Kidney capillary endothelial cell (primary cell): Measurements from ENCODE around the gene PLCG2.

Source experiments
- DNase-seq: peaks from one replicate; pipeline ENCODE4 v3.0.0-alpha.2; 2018; ENCODE audit warnings: low spot score

The PLCG2 gene

DNA sequence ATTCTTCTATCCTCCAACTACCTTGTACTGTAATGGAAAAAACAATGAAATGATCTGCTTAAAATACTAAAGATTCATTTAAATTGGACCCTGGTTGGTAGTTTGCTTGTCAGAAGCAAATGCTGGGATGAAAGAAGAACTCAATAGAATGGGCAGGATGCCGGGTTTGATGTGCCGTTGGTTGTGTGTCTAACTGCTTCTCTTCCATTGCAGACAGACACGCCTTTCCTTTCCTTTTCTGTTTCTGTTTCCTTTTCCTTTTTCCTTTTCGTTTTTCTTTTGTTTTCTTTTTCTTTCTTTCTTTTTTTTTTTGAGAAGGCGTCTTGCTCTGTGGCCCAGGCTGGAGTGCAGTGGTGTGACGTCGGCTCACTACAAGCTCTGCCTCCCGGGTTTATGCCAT is 64.6 kb downstream of the PLCG2 start:
- DNase-seq: no peak

DNA sequence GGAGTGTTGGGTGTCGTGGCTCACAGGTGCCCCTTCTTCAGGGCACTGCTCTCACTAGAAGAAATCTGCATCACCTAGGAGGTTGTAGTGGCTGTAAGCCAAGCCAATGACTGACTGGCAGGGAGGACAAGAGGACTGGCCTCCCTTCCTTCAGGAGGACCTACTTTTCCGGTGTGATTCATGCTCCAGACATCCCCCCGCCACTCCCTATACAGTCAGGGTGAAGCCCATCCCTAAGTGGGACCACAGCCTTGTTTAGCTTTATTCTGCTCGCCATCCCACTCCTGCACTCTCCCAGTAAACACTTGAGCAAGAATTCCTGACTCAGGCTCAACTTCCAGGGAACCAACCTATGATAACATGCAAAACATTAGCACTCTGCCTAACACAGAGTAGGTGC is 67.0 kb downstream of the PLCG2 start:
- no peak for DNase-seq

- DNase-seq: no peak
These were observed 69.3 kb downstream of the PLCG2 start for GRCh38 chr16:81848306-81848853.

GRCh38 chr16:81850197-81850944 is 71.3 kb downstream of the PLCG2 start:
- no peak for DNase-seq

- no peak for DNase-seq
These were observed 73.3 kb downstream of the PLCG2 start for GRCh38 chr16:81852347-81852746.

DNA sequence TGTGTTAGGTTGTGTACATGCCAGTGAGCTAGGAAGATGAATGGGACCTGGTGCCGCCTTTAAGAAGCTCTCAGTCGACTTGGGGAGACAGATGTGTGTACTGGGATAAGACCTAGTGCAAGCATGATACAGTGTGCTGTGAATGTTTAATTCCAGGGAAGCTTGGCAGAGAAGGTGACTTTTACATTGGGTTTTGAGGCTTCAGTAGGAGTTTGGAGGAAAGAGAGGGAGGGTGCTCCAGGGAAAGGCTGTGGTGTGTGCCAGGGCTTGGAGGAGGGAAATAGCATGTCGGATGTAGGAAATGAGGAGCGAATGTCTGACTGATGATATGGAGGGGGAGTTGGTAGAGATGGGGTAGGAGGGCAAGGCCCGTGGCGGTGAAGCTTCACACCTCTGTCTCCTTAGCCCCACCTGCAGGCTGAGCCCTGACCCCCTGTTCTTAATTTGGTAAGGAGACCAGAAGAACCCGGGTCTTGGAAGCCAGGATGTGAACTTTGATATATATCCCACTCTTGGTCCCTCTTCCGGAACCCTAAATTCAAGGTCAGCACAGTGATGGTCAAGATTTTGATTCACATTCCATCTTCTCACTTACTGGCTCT is 76.6 kb downstream of the PLCG2 start:
- DNase-seq: no peak

DNA sequence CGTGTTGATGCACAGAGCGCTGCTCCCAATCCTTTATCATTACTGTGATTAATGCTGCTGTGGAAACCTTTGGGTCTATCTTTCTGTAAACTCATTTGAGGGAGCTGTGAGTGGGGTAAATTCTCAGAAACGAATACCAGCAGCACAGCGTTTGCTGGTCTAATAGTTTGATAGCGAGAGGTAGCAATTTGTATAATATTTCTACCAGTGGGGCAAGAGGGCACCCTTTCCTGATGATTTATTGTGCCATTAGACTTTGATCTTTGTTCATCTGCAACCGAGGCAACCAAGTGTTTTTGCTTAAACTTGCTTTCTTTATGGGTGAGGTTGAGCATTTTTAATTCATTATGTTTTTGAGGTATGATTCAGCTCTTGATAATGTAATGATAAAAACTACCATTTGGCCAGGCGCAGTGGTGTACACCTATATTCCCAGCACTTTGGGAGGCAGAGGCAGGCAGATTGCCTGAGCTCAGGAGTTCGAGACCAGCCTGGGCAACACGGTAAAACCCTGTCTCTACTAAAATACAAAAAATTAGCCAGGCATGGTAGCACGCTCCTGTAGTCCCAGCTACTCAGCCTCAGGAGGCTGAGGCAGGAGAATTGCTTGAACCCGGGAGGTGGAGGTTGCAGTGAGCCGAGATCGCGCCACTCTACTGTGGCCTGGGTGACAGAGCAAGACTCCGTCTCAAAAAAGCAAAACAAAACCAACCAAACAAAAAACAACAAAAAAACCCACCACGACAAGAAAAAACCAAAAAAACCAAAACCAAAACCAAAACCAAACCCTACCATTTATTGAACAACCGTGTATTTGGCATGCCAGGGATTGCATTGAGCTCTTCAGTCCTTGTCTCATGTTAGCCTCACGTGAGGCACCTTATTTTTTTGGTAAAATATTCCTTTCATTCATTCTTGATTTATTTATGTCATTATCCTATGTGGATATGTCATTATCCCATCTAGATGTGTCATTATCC is 81.5 kb downstream of the PLCG2 start:
- DNase-seq: no peak

- DNase-seq: no peak
These were observed 82.4 kb downstream of the PLCG2 start for GRCh38 chr16:81861503-81861902.

DNA sequence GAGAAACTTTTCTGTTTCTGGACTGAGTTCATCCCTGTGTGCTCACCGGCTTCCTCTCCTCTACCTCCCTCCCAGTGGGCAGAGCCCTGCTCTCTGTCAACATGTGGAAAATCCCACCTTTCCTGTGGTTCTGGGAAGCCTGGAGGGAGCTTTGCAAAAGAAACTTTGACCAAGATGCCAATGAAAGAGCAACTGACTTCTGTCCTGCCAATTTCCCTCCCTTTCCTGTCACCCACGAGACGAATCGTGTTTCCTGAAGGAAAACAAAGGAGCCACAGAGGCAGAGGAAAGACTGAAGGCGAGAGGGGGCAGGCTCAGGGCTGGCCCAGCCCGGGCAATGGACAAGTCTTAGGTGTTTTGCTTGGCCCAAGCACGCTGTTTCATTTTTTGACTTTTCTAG is 82.8 kb downstream of the PLCG2 start:
- DNase-seq: no peak

DNA sequence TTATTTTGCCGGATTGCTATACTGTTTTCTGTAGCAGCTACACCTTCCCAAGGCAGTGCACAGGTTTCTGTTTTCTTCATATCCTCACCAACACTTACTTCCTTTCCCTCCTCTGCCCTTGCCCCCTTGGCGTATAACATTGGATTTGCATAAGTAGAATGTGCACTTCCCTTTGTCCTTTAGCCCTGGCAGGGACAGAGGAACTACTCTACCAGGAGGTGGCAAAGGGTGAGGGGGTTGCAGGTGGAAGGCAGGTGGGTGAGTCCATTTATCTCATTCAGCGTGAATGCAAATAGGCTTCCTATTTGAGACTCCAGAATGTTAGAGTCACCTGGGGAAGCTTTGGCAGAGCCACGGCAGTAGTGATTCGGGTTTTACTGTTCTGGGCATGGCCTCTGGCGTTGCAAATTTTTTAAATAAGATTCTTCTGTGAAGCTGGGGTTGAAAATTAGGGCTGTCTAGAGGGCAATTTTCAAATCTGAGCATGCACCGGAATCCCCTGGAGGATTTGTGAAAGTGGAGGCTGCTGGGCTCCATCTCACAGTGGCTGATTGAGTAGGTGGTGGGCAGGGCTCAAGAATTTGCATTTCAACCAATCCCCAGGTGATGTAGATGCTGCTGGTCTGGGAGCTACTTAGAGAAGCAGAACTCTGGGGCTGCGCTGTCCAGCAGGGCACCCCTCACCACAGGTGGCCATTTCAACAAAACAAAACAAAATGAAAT is 84.7 kb downstream of the PLCG2 start:
- DNase-seq: no peak

GRCh38 chr16:81864646-81865382 is 85.7 kb downstream of the PLCG2 start:
- no peak for DNase-seq

DNA sequence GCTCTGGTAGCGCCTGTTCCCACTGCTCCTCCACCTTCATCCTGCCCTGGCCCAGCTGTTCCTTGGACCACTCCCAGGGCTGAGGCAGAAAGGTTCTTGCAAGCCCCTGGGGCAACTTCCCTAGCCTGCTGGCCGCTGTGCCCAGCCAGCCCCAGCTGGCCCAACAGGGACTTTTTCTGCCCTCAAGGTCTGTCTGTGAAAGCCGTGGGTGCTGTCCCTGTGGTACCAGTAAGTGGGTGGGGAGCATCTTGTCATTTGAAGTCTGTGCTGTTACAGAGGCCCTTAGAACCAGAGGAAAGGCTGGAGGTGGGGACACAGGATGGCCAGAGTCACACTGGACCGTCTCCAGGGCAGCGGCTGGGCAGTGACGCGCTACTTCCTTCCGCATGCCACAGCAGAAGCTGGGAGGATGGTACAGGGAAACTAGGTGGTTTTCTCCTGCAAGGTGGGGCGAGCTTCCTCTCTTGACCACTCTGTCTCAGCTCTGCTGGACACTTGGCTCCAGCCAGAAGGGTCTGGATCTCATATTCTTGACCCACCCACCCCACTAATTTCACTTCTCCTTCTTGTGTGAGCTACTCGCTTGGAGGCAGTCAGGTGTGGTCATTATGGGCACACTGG is 87.8 kb downstream of the PLCG2 start:
- DNase-seq: peak; percentile 91

GRCh38 chr16:81868057-81868748 is 89.1 kb downstream of the PLCG2 start:
- DNase-seq: no peak

DNA sequence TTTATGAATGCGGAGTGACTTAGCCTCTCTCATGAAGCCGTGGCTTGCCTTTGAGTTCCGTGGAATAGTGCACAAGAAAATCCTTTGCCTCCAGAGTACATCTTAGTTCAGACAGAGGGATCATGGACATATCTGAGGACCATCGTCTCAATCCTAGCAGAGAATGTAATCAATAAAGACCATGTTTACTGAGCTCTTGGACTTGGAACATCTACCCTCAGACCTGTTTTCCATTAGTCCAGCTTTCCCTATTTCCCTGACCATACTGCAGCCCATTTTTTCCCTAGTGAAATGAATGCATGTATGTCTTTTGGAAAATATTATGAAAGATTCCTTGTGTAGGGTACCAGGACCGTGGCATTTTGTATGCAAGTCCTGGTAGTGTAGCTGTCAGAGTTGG is 90.2 kb downstream of the PLCG2 start:
- DNase-seq: no peak

DNA sequence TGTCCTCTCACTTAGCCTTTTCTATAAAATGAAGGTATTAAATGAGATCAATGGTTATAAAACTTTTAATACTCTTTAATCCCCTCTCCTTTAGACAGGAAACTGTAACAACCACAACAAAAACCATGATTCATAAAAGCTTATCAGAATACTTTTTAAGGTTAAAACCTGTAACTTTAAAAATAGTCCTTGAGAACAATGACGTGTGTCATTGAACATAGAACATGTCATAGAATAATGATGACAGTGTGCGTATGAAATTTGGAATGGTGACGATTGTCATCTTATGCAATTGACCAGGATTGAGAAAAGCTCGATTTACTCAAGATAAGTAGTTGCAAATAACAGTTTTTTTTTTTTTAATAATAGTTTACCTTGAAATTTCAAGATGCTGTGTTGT is 94.1 kb downstream of the PLCG2 start:
- peak; percentile 39 for DNase-seq

DNA sequence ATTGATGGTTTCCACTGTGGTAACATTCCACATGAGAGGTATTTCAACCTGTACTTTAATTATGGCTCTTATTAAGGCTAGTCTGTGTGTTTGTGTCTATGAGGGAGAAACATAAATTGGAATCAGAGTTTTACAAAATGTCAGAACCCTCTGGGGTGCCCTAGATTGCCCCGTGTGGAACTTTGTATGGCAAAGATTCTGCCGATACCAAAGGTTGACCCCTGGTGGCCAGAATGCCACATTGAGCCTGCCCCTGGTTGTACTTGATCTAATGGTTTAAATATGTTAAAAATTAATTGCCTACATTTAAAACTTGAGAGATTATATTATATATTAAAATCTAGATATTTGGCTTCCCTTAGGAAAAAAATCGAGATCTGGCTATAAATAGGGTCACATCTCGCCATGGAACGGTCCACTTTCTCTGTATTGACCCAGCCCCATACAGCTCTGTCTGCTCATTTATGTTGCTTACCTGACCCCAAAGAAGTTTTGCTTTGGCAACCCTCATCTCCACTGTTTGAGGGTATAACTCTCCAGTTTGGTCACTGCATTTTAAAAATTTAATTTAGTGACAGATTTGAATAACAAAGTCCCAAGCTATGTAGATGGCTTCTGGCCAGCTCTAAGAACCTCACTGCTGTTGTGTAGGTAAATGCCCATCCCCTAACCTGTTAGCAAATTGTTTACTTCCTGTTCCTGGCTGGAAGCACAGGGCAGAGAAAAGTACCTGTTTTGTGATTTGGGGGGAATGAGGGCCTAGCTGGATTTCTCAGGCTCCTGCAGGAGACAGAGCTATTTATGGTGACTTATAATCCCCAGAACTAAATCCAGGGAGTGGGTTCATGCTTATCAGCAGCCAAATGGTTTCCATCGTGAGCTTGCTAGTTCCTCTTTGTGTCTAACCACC is 95.0 kb downstream of the PLCG2 start:
- peak; percentile 57 for DNase-seq

GRCh38 chr16:81875461-81875860 is 96.4 kb downstream of the PLCG2 start:
- DNase-seq: no peak

GRCh38 chr16:81876273-81876900 is 97.3 kb downstream of the PLCG2 start:
- no peak for DNase-seq
